Neural cell (in vitro differentiated cells): ENCODE data around the gene FBXO24. TPM values are rescaled to one million over a fixed set of nuclear protein-coding genes. Genes with fewer than 3 reads are reported as not detected.

Experiments
- H2AFZ ChIP-seq: fragments of 200-600, 300-800 bp; sonication (generic), shearing (Covaris generic); 2 replicates; pipeline ENCODE4 v1.6.0; 2014; ENCODE audit warnings: low read depth, mild to moderate bottlenecking, antibody characterized with exemption, low read length, moderate library complexity
- H3F3A ChIP-seq: fragments of 200-600 bp; shearing (Covaris generic); 2 replicates; pipeline ENCODE4 v1.6.1; 2016; ENCODE audit warnings: mild to moderate bottlenecking, moderate library complexity, mixed read lengths, antibody characterized with exemption, low read length; ENCODE audit not compliant: insufficient read depth, poor library complexity, severe bottlenecking
- H3K27ac ChIP-seq: fragments of 200-600, 300-800 bp; sonication (generic), shearing (Covaris generic); 2 replicates; pipeline ENCODE4 v1.5.1; 2014; ENCODE audit warnings: mild to moderate bottlenecking, low read length, moderate library complexity
- H3K27me3 ChIP-seq: fragments of 300-800, 200-600 bp; sonication (generic), shearing (Covaris generic); 2 replicates; pipeline ENCODE4 v1.6.0; 2014; ENCODE audit warnings: mild to moderate bottlenecking, low read depth, low read length, moderate library complexity; ENCODE audit not compliant: insufficient read depth
- H3K36me3 ChIP-seq: fragments of 300-800, 200-600 bp; sonication (generic), shearing (Covaris generic); 2 replicates; pipeline ENCODE4 v1.5.1; 2014; ENCODE audit warnings: mild to moderate bottlenecking, antibody characterized with exemption, low read length, moderate library complexity; ENCODE audit not compliant: insufficient read depth
- H3K4me2 ChIP-seq: fragments of 300-800, 200-600 bp; sonication (generic), shearing (Covaris generic); 2 replicates; pipeline ENCODE4 v1.6.0; 2014; ENCODE audit warnings: mild to moderate bottlenecking, low read length
- H3K4me3 ChIP-seq: fragments of 300-800, 200-600 bp; sonication (generic), shearing (Covaris generic); 2 replicates; pipeline ENCODE4 v1.5.1; 2014; ENCODE audit warnings: mild to moderate bottlenecking, low read length, moderate library complexity
- H3K79me2 ChIP-seq: fragments of 200-600 bp; shearing (Covaris generic); replicated peaks from 2 replicates; pipeline ENCODE4 v1.6.0; 2014; ENCODE audit warnings: mild to moderate bottlenecking, low read length, moderate library complexity; ENCODE audit not compliant: insufficient read depth
- H3K9ac ChIP-seq: fragments of 300-800, 200-600 bp; sonication (generic), shearing (Covaris generic); 2 replicates; pipeline ENCODE4 v1.6.1; 2016; ENCODE audit warnings: mild to moderate bottlenecking, low read length, mixed read lengths
- H3K9me2 ChIP-seq: fragments of 200-600 bp; shearing (Covaris generic); 2 replicates; pipeline ENCODE4 v1.6.1; 2016; ENCODE audit warnings: mild to moderate bottlenecking, low read length, mixed read lengths; ENCODE audit not compliant: insufficient read depth
- H3K9me3 ChIP-seq: fragments of 200-600, 300-800 bp; sonication (generic), shearing (Covaris generic); 2 replicates; pipeline ENCODE4 v1.6.1; 2016; ENCODE audit warnings: mild to moderate bottlenecking, mixed run types, low read length, moderate library complexity, mixed read lengths
- H4K20me1 ChIP-seq: fragments of 200-600 bp; shearing (Covaris generic); 2 replicates; pipeline ENCODE4 v1.6.1; 2016; ENCODE audit warnings: mild to moderate bottlenecking, mixed run types; ENCODE audit not compliant: insufficient read depth
- CTCF ChIP-seq: fragments of 450-650 bp; IDR thresholded peaks from 2 replicates; pipeline ENCODE4 v1.5.1; 2014; ENCODE audit warnings: antibody characterized with exemption, mild to moderate bottlenecking, moderate library complexity; ENCODE audit not compliant: poor library complexity, severe bottlenecking
- EP300 ChIP-seq: fragments of 450-650 bp; conservative IDR thresholded peaks from 2 replicates; pipeline ENCODE4 v1.6.1; 2014; ENCODE audit warnings: antibody characterized with exemption, mild to moderate bottlenecking, moderate library complexity; ENCODE audit not compliant: poor library complexity, severe bottlenecking
- EZH2 ChIP-seq: fragments of 200-600, 300-800 bp; shearing (Covaris generic), sonication (generic); IDR thresholded peaks from 2 replicates; pipeline ENCODE4 v1.6.1; 2014; ENCODE audit warnings: antibody characterized with exemption, low read length, borderline replicate concordance, mild to moderate bottlenecking; ENCODE audit not compliant: insufficient read depth, poor library complexity, severe bottlenecking
- MXI1 ChIP-seq: fragments of 450-650 bp; conservative IDR thresholded peaks from 2 replicates; pipeline ENCODE4 v1.6.1; 2014; ENCODE audit warnings: antibody characterized with exemption, mild to moderate bottlenecking; ENCODE audit not compliant: poor library complexity, severe bottlenecking
- POLR2AphosphoS5 ChIP-seq: IDR thresholded peaks from 2 replicates; pipeline ENCODE4 v1.6.1; 2012
- RAD21 ChIP-seq: fragments of 450-650 bp; conservative IDR thresholded peaks from 2 replicates; pipeline ENCODE4 v1.6.1; 2014; ENCODE audit warnings: antibody characterized with exemption, mild to moderate bottlenecking, moderate library complexity
- REST ChIP-seq: IDR thresholded peaks from 2 replicates; pipeline ENCODE4 v1.6.1; 2012; ENCODE audit warnings: borderline replicate concordance
- SMC3 ChIP-seq: fragments of 450-650 bp; conservative IDR thresholded peaks from 2 replicates; pipeline ENCODE4 v1.6.1; 2014; ENCODE audit warnings: antibody characterized with exemption, mild to moderate bottlenecking, moderate library complexity; ENCODE audit not compliant: poor library complexity
- TAF1 ChIP-seq: IDR thresholded peaks from 2 replicates; pipeline ENCODE4 v1.6.1; 2012; ENCODE audit warnings: low read depth
- polyA plus RNA-seq: library from polyadenylated mRNA; depleted of rRNA; stranded (reverse); fragments of >200 nt; gene quantifications from 2 replicates; pipeline ENCODE4 v1.2.3, GENCODE V29; 2014

FBXO24 gene
- polyA plus RNA-seq, 1 donor from 2014 or later, result 0.52 TPM

GRCh38 chr7:100588438-100588837, 2.3 kb downstream of the FBXO24 start:
- Histone ChIP-seq H3K36me3 (no peaks in the 10 kb centered on the region), H2AFZ (no peak overlapping the region), H3K27me3 (no peaks in the 10 kb centered on the region), H3K9me3 (no peaks in the 10 kb centered on the region), H4K20me1 (no peaks in the 10 kb centered on the region), H3K4me2 (no peak overlapping the region), H3K9me2 (no peaks in the 10 kb centered on the region), H3K9ac (no peak overlapping the region), H3K4me3 (no peak overlapping the region), H3K79me2 (peaks cover 17% of the 10 kb centered on the region), H3F3A (no peaks in the 10 kb centered on the region), H3K27ac (no peak overlapping the region)
- TF ChIP-seq EZH2 (no peak), REST (no peak), MXI1 (no peak), SMC3 (no peak), CTCF (no peak), POLR2AphosphoS5 (no peak), EP300 (no peak), TAF1 (no peak), RAD21 (no peak)

GRCh38 chr7:100589341-100589947, 3.3 kb downstream of the FBXO24 start:
- H3K4me2 ChIP-seq, result no peak overlapping the region

More at GRCh38 chr7:100589341-100589947, 3.3 kb downstream of the FBXO24 start:
- H3K9ac ChIP-seq, result no peak overlapping the region
- peaks cover 14% of the 10 kb centered on the region for H3K79me2 ChIP-seq
- H3K4me3 ChIP-seq, result no peak overlapping the region
- H2AFZ ChIP-seq, result no peak overlapping the region
- no peaks in the 10 kb centered on the region for H3F3A ChIP-seq
- H4K20me1 ChIP-seq, result no peaks in the 10 kb centered on the region
- TF ChIP-seq CTCF (no peak), POLR2AphosphoS5 (no peak), RAD21 (no peak), EP300 (no peak), EZH2 (no peak), SMC3 (no peak), TAF1 (no peak), MXI1 (no peak), REST (no peak)
- no peak overlapping the region for H3K27ac ChIP-seq
- no peaks in the 10 kb centered on the region for H3K9me3 ChIP-seq
- H3K9me2 ChIP-seq, result no peaks in the 10 kb centered on the region
- H3K27me3 ChIP-seq, result no peaks in the 10 kb centered on the region
- no peaks in the 10 kb centered on the region for H3K36me3 ChIP-seq
